Ishikawa (cell line): ENCODE results near the gene PLXNA4.

Experiments
- CEBPB ChIP-seq: IDR thresholded peaks from 2 replicates; pipeline ENCODE4 v1.6.1; 2012
- CREB1 ChIP-seq: IDR thresholded peaks from 2 replicates; pipeline ENCODE4 v1.6.1; 2012; ENCODE audit warnings: low read depth
- EGR1 ChIP-seq: IDR thresholded peaks from 2 replicates; pipeline ENCODE4 v1.6.1; 2012
- EP300 ChIP-seq: IDR thresholded peaks from 2 replicates; pipeline ENCODE4 v1.6.1; 2012; ENCODE audit warnings: borderline replicate concordance
- FOXM1 ChIP-seq: IDR thresholded peaks from 2 replicates; pipeline ENCODE4 v1.6.1; 2012; ENCODE audit warnings: low read depth, borderline replicate concordance
- MAX ChIP-seq: IDR thresholded peaks from 2 replicates; pipeline ENCODE4 v1.6.1; 2012
- NFIC ChIP-seq: IDR thresholded peaks from 2 replicates; pipeline ENCODE4 v1.6.1; 2012
- RAD21 ChIP-seq: IDR thresholded peaks from 2 replicates; pipeline ENCODE4 v1.6.1; 2012; ENCODE audit warnings: low read depth
- REST ChIP-seq: IDR thresholded peaks from 2 replicates; pipeline ENCODE4 v1.6.1; 2012; ENCODE audit warnings: low read depth, mild to moderate bottlenecking
- TAF1 ChIP-seq: IDR thresholded peaks from 2 replicates; pipeline ENCODE4 v1.6.1; 2012; ENCODE audit warnings: low read depth, mild to moderate bottlenecking
- TCF12 ChIP-seq: IDR thresholded peaks from 2 replicates; pipeline ENCODE4 v1.6.1; 2012; ENCODE audit warnings: low read depth
- TEAD4 ChIP-seq: IDR thresholded peaks from 2 replicates; pipeline ENCODE4 v1.6.1; 2012
- USF1 ChIP-seq: IDR thresholded peaks from 2 replicates; pipeline ENCODE4 v1.6.1; 2012
- YY1 ChIP-seq: IDR thresholded peaks from 2 replicates; pipeline ENCODE4 v1.6.1; 2012; ENCODE audit warnings: low read depth

GRCh38 chr7:132105096-132105495, 471.2 kb downstream of the PLXNA4 start:
- TF ChIP-seq EP300, result no peak
- TF ChIP-seq RAD21, result no peak
- no peak for TF ChIP-seq CREB1
- TF ChIP-seq REST, result no peak
- no peak for TF ChIP-seq TCF12
- no peak for TF ChIP-seq USF1
- TF ChIP-seq TEAD4, result no peak
- no peak for TF ChIP-seq NFIC
- TF ChIP-seq MAX, result no peak
- no peak for TF ChIP-seq EGR1
- no peak for TF ChIP-seq TAF1
- no peak for TF ChIP-seq CEBPB
- no peak for TF ChIP-seq YY1
- TF ChIP-seq FOXM1, result no peak
